SIG-M5 treated with dmso at 0.1 percent for 504 hours (cell line): ENCODE data around the gene GRID1.

ENCODE experiments used
- DNase-seq: peaks from one replicate; lab custom pipeline; 2025; ENCODE audit not compliant: unreplicated experiment; lab: John Stamatoyannopoulos, UW

The GRID1 gene

DNA sequence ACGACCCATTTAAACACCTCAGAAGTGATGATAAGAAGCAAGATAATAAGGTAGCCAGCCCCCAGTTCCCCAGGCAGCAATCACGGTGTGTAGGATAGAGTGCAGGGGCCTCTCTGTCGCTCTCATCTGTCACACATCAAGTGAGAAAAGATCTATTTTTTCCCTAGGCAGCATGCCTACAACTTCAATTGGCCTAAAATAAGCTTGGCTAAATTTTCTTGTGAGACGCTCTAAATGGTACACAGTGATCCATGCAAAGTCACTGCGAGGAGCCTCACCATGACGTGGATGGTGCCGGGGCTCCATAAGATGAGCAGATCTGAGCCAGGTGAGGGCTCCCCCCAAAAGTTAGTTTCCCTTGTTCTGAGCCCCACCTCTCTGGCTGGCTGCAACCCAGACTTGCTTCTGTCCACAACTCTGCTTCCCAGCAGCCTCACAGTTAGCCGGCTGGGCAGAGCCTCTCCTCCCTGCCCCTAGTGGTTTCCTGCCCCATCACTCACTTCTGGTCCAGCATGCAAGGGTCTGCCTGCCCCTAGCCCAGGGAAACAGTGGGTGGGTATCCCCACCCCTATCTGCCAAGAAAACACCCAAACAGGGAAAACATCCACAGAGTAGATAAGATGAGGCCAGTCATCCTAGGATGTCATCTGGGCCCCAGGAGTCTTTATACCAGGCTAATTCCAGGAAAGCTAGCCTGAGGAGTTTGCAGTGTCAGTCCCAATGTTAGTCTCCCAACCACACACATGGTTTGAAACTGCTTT is 342.1 kb downstream of the GRID1 start:
- no peak for DNase-seq

DNA sequence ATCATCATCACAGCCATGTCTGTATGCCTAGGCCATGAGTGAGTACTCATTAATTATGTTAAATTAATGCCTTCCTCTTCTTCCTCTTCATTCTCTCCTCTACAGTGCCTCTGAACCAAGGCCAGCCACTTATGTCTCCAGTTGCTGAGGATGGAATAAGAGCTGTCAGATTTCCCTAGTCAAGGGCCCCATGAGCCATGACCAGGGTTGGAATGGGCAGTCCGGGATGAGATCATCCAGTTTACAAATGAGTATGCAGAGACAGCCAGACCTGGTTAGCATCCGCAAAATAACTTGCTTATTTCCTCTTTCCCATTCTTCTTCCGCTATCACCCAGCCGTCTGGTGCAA is 342.7 kb downstream of the GRID1 start:
- no peak for DNase-seq

DNA sequence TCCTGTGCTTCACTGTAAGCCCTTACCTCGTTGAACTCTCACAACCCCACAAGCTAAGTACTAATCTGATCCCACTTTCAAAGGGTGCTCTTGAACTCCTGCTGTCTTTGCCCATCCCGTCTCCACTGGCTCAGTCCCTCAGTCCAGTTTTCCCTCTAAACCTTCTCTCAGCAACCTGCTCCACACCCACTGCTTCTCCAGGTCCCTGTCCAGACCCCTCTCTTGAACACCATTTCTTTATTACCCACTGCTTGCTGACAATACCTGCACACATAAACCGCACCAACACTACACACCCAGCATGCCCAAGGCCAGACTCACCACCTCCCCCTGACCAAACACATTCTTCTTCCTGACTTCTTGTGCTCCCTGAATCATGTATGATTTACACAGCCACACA is 343.3 kb downstream of the GRID1 start:
- no peak for DNase-seq

DNA sequence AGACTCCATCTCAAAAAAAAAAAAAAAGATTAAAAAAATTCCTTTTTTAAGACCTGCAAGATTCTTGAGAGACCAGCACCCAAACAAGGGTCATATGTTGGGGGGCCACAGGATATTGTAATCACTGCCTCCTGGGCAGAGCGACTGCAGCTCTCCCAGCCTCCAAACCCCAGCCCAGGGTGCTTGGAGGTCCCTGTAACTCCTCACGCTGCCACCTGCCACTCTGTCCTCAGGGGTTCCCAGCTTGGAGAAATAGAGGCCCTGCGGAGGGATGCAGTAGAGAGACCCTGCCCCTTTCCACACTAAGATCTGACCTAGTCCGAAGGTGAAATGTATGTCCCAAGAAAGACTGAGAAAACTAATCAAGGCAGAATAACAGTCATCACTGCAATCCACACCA is 343.7 kb downstream of the GRID1 start:
- no peak for DNase-seq

DNA sequence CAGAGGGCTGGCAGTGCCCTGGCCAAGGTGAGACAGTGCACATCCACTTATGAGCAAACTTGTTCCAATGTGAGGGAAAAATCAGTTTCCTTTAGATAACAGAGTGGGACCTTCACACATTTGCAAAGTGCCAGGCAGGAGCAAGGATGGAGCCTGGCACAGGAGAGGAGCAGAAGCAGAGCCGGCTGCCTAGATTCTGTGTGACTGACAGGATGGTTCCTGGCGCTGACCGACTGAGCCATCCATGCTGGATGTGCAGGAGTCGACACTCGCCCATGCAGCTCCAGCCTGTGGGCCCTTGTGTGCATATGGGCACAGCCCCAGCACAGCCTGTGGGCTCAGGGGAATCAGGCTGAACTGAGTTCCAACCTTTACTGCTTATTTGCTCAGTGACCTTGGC is 346.5 kb downstream of the GRID1 start:
- no peak for DNase-seq

DNA sequence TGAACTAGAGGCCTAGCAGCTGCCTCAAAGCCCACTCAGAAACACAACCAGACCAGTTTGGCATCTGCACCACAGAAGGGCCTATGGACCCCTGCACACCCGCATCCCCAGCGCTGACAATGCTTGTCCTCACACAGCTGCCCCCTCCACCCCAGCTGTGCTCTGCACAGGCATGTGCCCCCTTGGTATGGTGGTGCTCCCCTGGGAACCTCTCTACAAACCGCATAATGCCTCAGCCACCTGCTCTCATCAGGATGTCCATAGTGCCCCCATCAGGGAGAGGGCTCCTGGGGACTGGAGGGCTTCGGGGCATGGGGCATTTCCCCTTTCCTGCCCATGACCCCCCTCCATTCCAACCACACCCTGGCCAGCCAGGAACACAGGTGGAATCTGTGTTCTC is 347.5 kb downstream of the GRID1 start:
- no peak for DNase-seq

DNA sequence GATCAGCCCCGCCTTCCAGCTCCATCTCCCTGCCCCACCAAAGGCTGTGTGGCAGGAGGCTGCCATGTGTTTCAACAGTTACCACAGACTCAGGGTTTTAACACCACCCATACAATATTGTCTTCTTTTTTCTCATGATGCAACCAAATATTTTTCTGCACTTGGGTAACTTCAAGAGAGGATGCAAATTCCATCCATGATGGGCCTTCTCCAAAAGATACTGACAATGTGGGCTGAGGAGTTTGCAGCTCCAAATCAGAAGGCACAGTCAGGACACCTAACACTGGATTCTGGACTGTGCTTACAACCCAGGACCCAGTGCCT is 347.9 kb downstream of the GRID1 start:
- no peak for DNase-seq

DNA sequence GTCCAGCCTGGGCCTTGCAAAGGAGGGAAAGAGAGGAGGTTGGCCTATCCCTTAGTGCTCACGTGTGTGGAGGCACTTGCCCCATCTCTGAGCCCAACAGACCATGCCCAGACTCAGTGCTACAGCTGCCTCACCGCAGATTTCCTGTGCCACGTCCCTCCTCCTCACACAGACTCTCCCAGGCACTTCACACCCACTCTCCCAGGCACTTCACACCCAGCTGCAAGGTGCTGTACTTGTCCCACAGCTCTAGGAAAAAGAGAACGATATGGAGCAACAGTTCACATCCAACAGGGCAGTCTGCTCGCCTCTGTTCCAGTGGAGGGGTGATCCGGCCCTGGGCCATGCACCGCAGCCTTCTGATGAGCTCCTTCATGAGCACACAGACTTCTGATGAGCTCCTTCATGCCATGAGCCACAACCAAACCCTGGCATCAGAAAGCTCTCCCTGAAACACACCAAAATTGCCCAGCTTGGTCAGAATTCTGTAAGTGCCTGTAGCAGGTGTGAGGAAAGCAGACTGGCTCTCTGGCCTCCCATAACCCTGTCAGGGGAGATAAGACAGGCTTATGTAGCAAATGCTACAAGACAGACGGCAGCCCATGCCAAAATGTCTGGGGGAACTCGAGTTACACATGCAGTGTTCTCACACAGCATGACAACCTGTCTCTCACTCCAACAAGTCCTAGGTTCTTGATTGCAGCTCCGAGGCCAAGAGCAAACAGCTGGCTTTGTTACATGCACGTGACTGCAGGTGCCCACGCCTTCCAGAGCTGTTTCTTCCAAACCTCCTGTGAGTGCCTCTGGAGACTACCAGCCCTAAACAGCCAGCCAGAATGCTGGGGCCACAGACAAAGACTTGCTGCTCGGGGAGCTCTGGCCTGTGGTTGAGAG is 348.5 kb downstream of the GRID1 start:
- DNase-seq: no peak

DNA sequence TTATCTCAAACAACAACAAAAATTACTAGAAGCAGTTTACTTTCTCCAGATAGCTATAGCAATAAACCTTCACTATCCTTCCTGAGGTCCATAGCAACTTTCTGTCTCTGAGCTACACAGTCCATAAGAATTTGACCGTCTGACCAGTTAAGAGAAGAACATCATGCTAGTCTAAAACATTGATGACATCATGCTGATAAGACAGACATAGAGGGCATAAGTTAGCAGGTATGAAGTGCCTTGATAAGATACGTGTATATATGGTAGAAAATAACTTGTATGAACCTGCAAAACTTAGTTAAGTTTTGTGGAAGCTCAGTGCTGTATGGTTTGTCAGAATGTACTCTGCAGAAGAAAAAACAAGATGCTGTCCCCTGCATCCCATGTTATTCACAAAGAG is 353.0 kb downstream of the GRID1 start:
- no peak for DNase-seq

DNA sequence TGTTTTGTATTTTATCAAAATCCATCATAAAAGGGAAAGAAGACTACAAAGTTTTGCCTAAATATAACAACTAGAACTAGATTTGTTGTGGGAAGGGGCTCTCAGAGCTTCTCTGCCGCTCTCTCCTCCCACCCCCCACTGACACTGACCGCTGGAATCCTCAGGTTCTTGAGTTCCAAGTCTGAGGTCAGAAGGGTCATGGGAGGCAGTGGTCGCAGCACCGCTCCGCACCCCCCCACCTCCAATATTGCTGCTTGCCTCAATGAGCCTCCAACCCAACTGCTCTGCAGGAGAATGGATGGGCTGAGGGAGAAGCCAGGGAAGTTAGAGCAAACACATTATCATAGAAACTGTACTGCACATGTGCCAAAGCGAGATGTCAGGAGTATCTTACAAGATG is 359.4 kb downstream of the GRID1 start:
- no peak for DNase-seq

DNA sequence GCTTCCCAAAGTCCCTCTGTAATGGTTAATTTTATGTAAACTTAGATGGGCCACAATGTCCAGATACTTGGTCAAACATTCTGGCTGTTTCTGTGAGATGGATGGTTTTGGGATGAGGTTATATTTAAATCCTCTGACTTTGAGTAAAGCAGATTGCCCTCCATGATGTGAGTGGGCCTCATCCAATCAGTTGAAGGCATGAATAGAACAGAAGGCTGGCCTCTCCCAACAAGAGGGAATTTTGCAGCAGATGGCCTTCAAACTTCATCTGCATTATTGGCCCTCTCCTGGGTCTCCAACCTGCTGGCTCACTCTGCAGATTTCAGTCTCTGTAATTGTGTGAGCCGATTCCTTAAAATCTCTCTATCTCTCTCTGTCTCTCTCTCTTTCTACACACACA is 362.3 kb downstream of the GRID1 start:
- no peak for DNase-seq

DNA sequence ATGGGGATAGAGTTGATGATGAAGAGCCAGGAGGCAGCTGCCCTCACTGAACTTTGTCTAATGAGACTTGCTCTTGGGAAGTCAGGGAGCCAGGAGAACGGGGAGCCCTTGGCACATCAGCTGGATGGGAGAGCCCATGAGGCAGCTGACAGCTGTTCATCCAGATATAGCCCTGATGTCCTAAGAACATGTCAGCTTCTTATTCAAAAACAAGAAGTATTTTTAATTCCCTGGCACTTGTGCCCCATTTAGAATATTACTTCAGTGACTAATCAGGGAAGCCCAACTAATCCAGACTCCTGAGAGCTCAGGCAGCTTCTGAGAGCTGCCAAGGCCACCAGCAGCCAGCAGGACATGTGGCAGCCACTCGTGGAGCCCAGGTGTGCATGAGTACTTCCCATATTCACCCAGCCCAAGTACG is 363.4 kb downstream of the GRID1 start:
- DNase-seq: no peak

DNA sequence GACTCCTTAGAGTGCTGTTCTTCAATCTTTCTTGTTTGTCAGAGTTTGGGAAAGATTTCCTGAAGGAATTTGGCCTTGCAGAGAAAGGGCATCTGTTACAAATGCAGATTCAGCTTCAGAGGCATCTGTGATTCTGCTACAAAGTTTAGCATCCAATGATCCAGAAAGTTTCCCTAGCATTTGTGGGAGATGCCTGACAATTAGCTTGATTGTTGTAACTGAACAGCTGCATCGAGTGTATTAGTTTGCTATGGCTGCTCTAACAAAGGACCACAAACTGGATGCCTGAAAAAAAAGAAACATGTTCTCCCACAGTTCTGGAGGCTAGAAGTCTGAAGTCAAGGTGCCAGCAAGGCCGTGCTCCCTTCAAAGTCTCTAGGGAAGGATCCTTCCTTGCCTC is 365.1 kb downstream of the GRID1 start:
- DNase-seq: no peak

DNA sequence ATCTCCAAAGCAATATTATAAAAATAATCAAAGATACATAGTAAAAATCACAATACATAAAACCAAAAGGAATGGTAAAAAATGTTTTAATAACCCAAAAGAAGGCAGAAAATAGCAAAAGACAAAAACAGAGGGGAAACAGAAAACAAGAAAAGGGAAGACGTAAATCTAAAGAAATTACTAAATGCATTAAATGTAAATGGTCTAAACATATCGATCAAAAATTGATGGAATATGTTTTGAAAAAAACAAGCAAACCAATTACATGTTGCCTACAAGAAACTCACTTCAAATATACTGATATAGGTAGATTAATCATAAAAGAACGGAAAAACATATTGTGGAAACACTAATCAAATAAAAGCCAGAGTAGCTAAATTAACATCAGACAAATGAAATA is 369.1 kb downstream of the GRID1 start:
- no peak for DNase-seq

DNA sequence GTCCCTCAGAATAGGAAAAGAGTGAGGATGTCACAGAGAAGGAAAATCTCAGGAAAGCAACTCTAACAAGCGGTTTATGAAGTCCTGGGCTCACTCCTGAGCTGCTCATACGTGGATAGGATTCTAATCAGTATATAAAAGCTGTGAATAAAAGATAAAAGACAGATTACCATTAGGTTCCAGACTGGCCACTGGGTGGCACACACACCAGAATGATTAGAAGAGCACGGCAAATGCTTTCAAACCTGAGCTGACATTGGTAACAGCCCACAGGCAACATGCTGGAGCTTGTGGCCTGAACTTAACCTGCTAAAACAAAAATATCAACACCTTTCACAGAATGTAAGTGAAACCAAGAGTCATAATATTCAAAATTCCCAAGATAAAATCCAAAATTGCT is 370.8 kb downstream of the GRID1 start:
- DNase-seq: peak; percentile 9

DNA sequence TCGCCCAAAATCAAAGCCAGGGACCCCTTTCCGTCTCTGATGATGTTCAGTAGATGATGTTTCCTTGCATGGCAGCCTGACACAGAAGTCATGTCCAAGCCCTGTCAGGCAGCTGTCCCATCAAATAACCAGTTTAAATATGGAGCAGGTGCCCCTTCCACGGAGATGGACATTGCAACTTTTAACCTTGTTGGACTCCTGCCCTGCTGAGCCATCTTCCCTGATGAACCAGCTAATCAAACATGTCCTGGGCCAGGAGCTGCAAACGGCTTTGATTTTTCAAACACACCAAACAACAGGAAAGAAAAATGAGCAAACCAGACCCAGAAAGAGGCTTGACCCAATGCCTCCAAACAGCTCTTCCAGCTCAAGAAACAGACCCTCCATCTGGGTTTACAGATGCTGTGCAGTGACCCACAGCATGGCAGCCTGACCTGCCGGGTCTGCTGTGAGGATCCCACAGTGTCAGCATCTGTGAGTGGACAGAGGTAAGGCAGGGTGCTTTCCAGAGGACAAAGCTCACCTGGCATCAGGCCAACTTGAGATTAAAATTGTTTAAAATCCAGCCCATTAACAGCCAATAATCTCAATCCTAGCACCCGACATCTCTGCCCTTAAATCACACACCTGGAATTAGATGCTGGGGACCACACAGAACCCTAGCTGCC is 372.6 kb downstream of the GRID1 start:
- DNase-seq: no peak

DNA sequence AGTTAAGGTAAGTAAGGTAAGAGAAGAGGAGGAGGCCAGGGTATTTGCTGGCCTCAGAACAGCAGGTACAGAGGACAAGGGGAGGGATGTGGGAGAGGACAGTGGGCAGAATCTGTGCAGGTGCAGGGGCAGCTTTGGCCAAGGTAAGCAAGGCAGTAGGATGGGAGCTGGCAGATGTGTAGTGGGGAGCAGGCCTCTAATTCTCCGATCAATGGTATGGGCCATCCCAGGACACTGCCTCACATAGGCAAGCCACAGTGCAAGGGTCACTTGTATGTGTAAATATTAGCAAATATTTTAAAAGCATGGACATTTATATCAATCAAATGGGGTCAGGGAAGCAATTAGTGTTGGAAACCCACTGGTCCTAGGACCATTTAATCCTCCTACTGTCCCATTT is 373.5 kb downstream of the GRID1 start:
- no peak for DNase-seq

DNA sequence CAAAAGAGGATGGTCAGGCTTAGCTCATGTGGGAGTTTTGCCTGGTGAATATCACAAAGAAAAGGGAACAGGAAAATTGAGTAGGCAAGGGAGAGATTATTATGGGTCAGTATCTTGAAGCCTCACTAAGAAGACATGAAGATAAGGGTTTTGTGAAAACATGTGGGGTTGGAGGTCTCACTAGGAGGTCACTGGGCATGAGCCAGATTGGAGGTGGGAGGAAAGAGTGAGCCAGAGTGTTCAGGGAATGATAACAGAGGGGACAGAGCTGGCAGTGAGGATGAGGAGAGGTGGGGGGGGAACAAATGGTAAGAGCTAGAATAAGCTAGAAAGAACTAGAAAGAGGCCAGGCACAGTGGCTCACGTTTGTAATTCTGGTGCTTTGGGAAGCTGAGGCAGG is 374.3 kb downstream of the GRID1 start:
- no peak for DNase-seq

DNA sequence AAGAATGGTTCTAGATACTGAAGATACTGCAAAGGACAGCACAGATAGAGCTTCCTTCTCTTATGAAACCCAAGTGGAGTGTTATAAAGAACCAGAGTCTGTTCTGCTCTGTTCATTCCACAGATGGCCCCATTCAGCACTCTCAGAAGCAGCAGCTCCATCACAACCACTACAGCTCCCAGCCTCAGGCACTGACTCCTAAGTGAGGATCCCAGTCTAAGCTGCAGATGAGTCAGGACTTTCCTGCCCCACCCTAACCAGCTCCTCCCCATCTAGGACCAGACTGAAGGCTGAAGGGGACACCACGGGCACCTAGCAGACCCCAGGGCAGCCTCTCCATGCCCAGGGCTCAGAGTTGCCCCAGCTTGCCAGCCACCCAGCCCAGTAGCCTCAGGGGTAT is 379.8 kb downstream of the GRID1 start:
- no peak for DNase-seq

DNA sequence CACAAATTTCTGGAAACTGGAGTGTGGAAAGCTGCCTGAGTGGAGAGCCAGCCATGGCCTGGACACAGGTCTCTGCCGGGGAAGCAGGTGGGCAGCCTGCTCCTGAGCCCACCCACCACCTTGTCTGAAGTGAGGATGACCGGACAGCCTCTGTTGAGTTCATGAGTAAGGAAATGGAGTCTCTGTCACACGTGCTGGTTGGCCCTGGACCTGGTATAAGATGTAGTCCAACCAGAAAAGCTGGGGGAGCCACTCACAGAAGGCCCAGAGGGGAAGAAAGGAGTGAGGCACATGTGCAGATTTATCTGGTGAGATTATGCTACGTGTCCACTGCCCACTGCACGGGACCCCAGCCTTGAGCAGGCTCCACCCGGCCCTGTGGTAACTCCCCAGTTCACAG is 383.5 kb downstream of the GRID1 start:
- no peak for DNase-seq

DNA sequence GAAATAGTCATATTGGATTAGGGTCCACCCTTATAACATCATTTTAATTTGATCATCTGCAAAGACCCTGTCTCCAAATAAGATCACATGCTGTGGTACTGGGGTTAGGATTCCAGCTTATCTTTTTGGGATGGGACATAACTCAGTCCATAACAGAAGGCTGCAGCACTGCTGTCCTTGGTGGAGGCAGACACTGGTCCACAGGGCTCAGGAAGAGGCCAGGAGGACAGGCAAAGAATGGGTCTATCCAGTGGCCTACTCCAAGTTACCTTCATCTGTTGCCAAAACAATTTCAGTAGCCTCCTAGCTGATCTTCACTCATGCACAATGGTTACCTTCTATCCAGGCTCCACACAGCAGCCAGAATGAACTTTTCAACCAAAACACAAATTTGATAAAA is 387.0 kb downstream of the GRID1 start:
- no peak for DNase-seq
